Measurements from ENCODE around the gene GRIK2. TPM values are rescaled to one million over a fixed set of nuclear protein-coding genes. Genes with fewer than 3 reads are reported as not detected.

GRIK2 gene
- total and polyA plus RNA-seq, 3 experiments from 2014 or later: not detected

DNA sequence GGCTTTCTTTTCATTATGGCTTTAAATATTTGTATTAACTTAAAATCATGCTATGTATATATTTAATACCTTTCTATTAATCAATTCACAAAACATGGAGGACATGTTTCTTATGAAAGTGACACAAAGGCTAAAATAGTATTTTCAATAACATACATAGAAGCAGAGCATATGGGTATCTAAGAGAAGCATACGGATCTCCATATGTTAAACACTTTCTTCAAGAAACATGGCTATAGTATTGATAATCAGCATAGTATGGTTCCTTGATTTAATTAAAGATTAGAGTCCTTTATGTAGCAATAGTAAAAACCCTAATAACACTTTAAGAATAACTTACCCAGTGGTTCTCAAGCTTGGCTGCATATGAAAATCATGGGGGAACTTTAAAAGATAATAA, 58.5 kb downstream of the GRIK2 start:
- no peaks in the 10 kb centered on the region for H3K4me1 ChIP-seq (ENCODE audit: insufficient read depth, low read length)
- H3K27ac Mint-ChIP-seq: no peak overlapping the region
- no peak for DNase-seq
- H3K9me3 ChIP-seq (ENCODE audit: low read length): no peaks in the 10 kb centered on the region
- H3K9me3 Mint-ChIP-seq: peaks cover 0 to 14% (median 2%) of the 10 kb centered on the region in 5 donors
- ChIA-PET CTCF (no interaction called here), POLR2A (no interaction called here)
- H3K27ac ChIP-seq (ENCODE audit: low read depth, low read length): no peak overlapping the region
- H3K36me3 ChIP-seq (ENCODE audit: insufficient read depth, low read length): no peaks in the 10 kb centered on the region
- H3K36me3 Mint-ChIP-seq: no peaks in the 10 kb centered on the region
- H3K27me3 ChIP-seq (ENCODE audit: insufficient read depth, low read length, poor library complexity, severe bottlenecking): no peaks in the 10 kb centered on the region
- H3K4me1 Mint-ChIP-seq: no peaks in the 10 kb centered on the region
- no peak overlapping the region for H3K4me3 ChIP-seq (ENCODE audit: low read length)
- H3K4me3 Mint-ChIP-seq: no peak overlapping the region
- no peaks in the 10 kb centered on the region for H3K27me3 Mint-ChIP-seq

DNA sequence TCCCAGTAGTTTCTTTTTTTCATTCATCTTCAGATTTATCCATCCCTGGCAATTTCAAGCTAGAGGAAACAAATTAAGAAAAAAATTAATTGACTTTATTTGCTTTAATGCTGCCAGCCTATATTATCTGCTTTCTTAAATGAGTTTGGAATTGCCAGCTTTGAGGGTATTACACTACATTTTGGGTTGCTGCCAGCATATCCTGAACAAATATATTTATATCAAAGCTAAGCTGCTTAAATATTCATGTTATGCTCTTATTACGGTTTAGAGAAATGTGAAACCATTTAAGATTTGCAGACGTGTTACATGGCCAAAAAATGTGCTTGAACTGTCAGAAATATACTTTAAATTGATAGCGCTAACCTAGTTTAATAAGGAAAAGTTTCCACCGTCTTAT, 59.7 kb downstream of the GRIK2 start:
- H3K4me3 Mint-ChIP-seq: no peak overlapping the region
- H3K27ac Mint-ChIP-seq: no peak overlapping the region
- no peaks in the 10 kb centered on the region for H3K4me1 Mint-ChIP-seq
- H3K27me3 Mint-ChIP-seq: no peaks in the 10 kb centered on the region
- Histone ChIP-seq H3K27ac (ENCODE audit: low read depth, low read length) (no peak overlapping the region), H3K4me1 (ENCODE audit: insufficient read depth, low read length) (no peaks in the 10 kb centered on the region), H3K4me3 (ENCODE audit: low read length) (no peak overlapping the region), H3K9me3 (ENCODE audit: low read length) (no peaks in the 10 kb centered on the region), H3K36me3 (ENCODE audit: insufficient read depth, low read length) (no peaks in the 10 kb centered on the region), H3K27me3 (ENCODE audit: insufficient read depth, low read length, poor library complexity, severe bottlenecking) (no peaks in the 10 kb centered on the region)
- ChIA-PET CTCF (no interaction called here), POLR2A (no interaction called here)
- peaks cover 0 to 18% (median 2%) of the 10 kb centered on the region in 5 donors for H3K9me3 Mint-ChIP-seq
- no peak for DNase-seq
- H3K36me3 Mint-ChIP-seq: no peaks in the 10 kb centered on the region

GRCh38 chr6:101454106-101454676, 60.7 kb downstream of the GRIK2 start:
- H3K4me3 ChIP-seq (ENCODE audit: low read length): no peak overlapping the region
- POLR2A ChIA-PET: no interaction called here
- Mint-ChIP-seq H3K27me3 (no peaks in the 10 kb centered on the region), H3K9me3 (peaks cover 0 to 18% (median 2%) of the 10 kb centered on the region in 5 donors), H3K4me1 (no peaks in the 10 kb centered on the region), H3K36me3 (no peaks in the 10 kb centered on the region), H3K27ac (no peak overlapping the region), H3K4me3 (no peak overlapping the region)
- DNase-seq: no peak
- CTCF ChIA-PET: no interaction called here
- H3K27me3 ChIP-seq (ENCODE audit: insufficient read depth, low read length, poor library complexity, severe bottlenecking): no peaks in the 10 kb centered on the region
- H3K4me1 ChIP-seq (ENCODE audit: insufficient read depth, low read length): no peaks in the 10 kb centered on the region
- no peaks in the 10 kb centered on the region for H3K9me3 ChIP-seq (ENCODE audit: low read length)
- no peak overlapping the region for H3K27ac ChIP-seq (ENCODE audit: low read depth, low read length)
- no peaks in the 10 kb centered on the region for H3K36me3 ChIP-seq (ENCODE audit: insufficient read depth, low read length)

GRCh38 chr6:101458336-101458735, 64.8 kb downstream of the GRIK2 start:
- no peaks in the 10 kb centered on the region for H3K36me3 Mint-ChIP-seq
- Histone ChIP-seq H3K9me3 (ENCODE audit: low read length) (no peaks in the 10 kb centered on the region), H3K36me3 (ENCODE audit: insufficient read depth, low read length) (no peaks in the 10 kb centered on the region), H3K27me3 (ENCODE audit: insufficient read depth, low read length, poor library complexity, severe bottlenecking) (no peaks in the 10 kb centered on the region), H3K4me3 (ENCODE audit: low read length) (no peak overlapping the region), H3K4me1 (ENCODE audit: insufficient read depth, low read length) (no peaks in the 10 kb centered on the region), H3K27ac (ENCODE audit: low read depth, low read length) (no peak overlapping the region)
- DNase-seq: no peak
- peaks cover 0 to 14% (median 2%) of the 10 kb centered on the region in 5 donors for H3K9me3 Mint-ChIP-seq
- no peaks in the 10 kb centered on the region for H3K4me1 Mint-ChIP-seq
- H3K27me3 Mint-ChIP-seq: no peaks in the 10 kb centered on the region
- H3K27ac Mint-ChIP-seq: no peak overlapping the region
- ChIA-PET CTCF (no interaction called here), POLR2A (no interaction called here)
- H3K4me3 Mint-ChIP-seq: no peak overlapping the region

DNA sequence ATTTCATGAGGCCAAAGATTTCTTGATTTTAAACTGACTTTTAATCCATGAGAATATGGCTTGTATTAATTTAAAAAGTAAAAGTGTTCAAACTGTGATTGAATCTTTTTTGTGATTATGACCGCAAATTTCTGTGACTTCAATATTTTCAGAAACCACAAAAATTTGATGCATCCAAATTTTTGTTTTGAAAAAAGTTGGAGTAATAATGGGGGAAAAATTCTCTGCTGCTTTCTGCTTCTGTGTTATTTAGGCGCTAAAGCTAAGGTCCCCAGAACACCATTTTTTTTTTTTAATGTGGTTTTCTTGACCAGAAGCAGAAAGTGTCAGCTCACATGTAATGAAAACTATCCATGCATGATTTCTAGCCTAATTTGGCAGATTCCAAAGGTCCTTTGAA, 65.3 kb downstream of the GRIK2 start:
- no peaks in the 10 kb centered on the region for H3K36me3 Mint-ChIP-seq
- Histone ChIP-seq H3K4me1 (ENCODE audit: insufficient read depth, low read length) (no peaks in the 10 kb centered on the region), H3K36me3 (ENCODE audit: insufficient read depth, low read length) (no peaks in the 10 kb centered on the region), H3K4me3 (ENCODE audit: low read length) (no peak overlapping the region), H3K27ac (ENCODE audit: low read depth, low read length) (no peak overlapping the region), H3K9me3 (ENCODE audit: low read length) (no peaks in the 10 kb centered on the region), H3K27me3 (ENCODE audit: insufficient read depth, low read length, poor library complexity, severe bottlenecking) (no peaks in the 10 kb centered on the region)
- CTCF ChIA-PET: no interaction called here
- DNase-seq: no peak
- POLR2A ChIA-PET: no interaction called here
- no peaks in the 10 kb centered on the region for H3K27me3 Mint-ChIP-seq
- H3K4me3 Mint-ChIP-seq: no peak overlapping the region
- H3K4me1 Mint-ChIP-seq: no peaks in the 10 kb centered on the region
- peaks cover 0 to 12% (median 2%) of the 10 kb centered on the region in 5 donors for H3K9me3 Mint-ChIP-seq
- no peak overlapping the region for H3K27ac Mint-ChIP-seq

- Histone ChIP-seq H3K9me3 (ENCODE audit: low read length) (no peaks in the 10 kb centered on the region), H3K4me1 (ENCODE audit: insufficient read depth, low read length) (no peaks in the 10 kb centered on the region), H3K27ac (ENCODE audit: low read depth, low read length) (no peak overlapping the region), H3K4me3 (ENCODE audit: low read length) (no peak overlapping the region), H3K27me3 (ENCODE audit: insufficient read depth, low read length, poor library complexity, severe bottlenecking) (no peaks in the 10 kb centered on the region), H3K36me3 (ENCODE audit: insufficient read depth, low read length) (no peaks in the 10 kb centered on the region)
- no peak for DNase-seq
- peaks cover 0 to 4% (median 2%) of the 10 kb centered on the region in 5 donors for H3K9me3 Mint-ChIP-seq
- H3K4me1 Mint-ChIP-seq: no peaks in the 10 kb centered on the region
- no peaks in the 10 kb centered on the region for H3K27me3 Mint-ChIP-seq
- no peaks in the 10 kb centered on the region for H3K36me3 Mint-ChIP-seq
- H3K27ac Mint-ChIP-seq: no peak overlapping the region
- CTCF ChIA-PET: no interaction called here
- H3K4me3 Mint-ChIP-seq: no peak overlapping the region
- POLR2A ChIA-PET: no interaction called here
Measured at GRCh38 chr6:101462576-101462975, 69.1 kb downstream of the GRIK2 start.

GRCh38 chr6:101465863-101466262, 72.4 kb downstream of the GRIK2 start:
- H3K4me3 Mint-ChIP-seq: no peak overlapping the region
- H3K36me3 Mint-ChIP-seq: no peaks in the 10 kb centered on the region
- H3K9me3 Mint-ChIP-seq: peaks cover 2 to 7% (median 3%) of the 10 kb centered on the region in 5 donors
- DNase-seq: no peak
- H3K27ac Mint-ChIP-seq: no peak overlapping the region
- no peaks in the 10 kb centered on the region for H3K36me3 ChIP-seq (ENCODE audit: insufficient read depth, low read length)
- ChIA-PET POLR2A (no interaction called here), CTCF (no interaction called here)
- H3K27me3 ChIP-seq (ENCODE audit: insufficient read depth, low read length, poor library complexity, severe bottlenecking): no peaks in the 10 kb centered on the region
- H3K27me3 Mint-ChIP-seq: no peaks in the 10 kb centered on the region
- no peak overlapping the region for H3K4me3 ChIP-seq (ENCODE audit: low read length)
- no peaks in the 10 kb centered on the region for H3K4me1 ChIP-seq (ENCODE audit: insufficient read depth, low read length)
- H3K4me1 Mint-ChIP-seq: no peaks in the 10 kb centered on the region
- H3K27ac ChIP-seq (ENCODE audit: low read depth, low read length): no peak overlapping the region
- no peaks in the 10 kb centered on the region for H3K9me3 ChIP-seq (ENCODE audit: low read length)

DNA sequence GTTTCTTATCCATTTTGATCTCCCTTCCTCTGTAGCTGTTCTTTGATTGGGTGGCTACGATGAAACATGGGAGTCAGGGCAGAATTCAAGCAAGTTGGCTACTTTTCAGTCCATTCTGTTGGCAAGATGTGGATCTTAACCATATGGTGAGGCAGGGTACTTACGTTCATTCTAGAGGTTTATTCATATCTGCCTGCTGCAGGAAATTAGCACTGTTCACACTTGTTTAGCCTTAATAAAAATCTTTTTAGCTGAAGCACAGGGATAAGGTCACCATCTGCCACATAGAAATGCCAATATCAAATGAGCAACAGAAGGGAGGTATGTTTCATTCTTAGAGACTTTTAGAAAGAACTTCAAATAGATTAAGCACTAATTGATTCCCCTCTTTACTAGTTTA, 83.9 kb downstream of the GRIK2 start:
- no peaks in the 10 kb centered on the region for H3K36me3 Mint-ChIP-seq
- no peaks in the 10 kb centered on the region for H3K4me1 Mint-ChIP-seq
- no peak overlapping the region for H3K27ac Mint-ChIP-seq
- H3K4me1 ChIP-seq (ENCODE audit: insufficient read depth, low read length): no peaks in the 10 kb centered on the region
- no peaks in the 10 kb centered on the region for H3K36me3 ChIP-seq (ENCODE audit: insufficient read depth, low read length)
- no peak overlapping the region for H3K4me3 Mint-ChIP-seq
- DNase-seq: no peak
- no peaks in the 10 kb centered on the region for H3K9me3 ChIP-seq (ENCODE audit: low read length)
- H3K27ac ChIP-seq (ENCODE audit: low read depth, low read length): no peak overlapping the region
- no peak overlapping the region for H3K4me3 ChIP-seq (ENCODE audit: low read length)
- POLR2A ChIA-PET: no interaction called here
- CTCF ChIA-PET: no interaction called here
- H3K27me3 ChIP-seq (ENCODE audit: insufficient read depth, low read length, poor library complexity, severe bottlenecking): no peaks in the 10 kb centered on the region
- peaks cover 0 to 5% (median 0%) of the 10 kb centered on the region in 5 donors for H3K9me3 Mint-ChIP-seq
- no peaks in the 10 kb centered on the region for H3K27me3 Mint-ChIP-seq

GRCh38 chr6:101478891-101479290, 85.4 kb downstream of the GRIK2 start:
- Mint-ChIP-seq H3K4me3 (no peak overlapping the region), H3K36me3 (no peaks in the 10 kb centered on the region), H3K9me3 (peaks cover 0 to 5% (median 0%) of the 10 kb centered on the region in 5 donors), H3K27ac (no peak overlapping the region), H3K27me3 (no peaks in the 10 kb centered on the region), H3K4me1 (no peaks in the 10 kb centered on the region)
- DNase-seq: no peak
- no peaks in the 10 kb centered on the region for H3K36me3 ChIP-seq (ENCODE audit: insufficient read depth, low read length)
- CTCF ChIA-PET: no interaction called here
- POLR2A ChIA-PET: no interaction called here
- no peaks in the 10 kb centered on the region for H3K27me3 ChIP-seq (ENCODE audit: insufficient read depth, low read length, poor library complexity, severe bottlenecking)
- no peak overlapping the region for H3K4me3 ChIP-seq (ENCODE audit: low read length)
- H3K27ac ChIP-seq (ENCODE audit: low read depth, low read length): no peak overlapping the region
- no peaks in the 10 kb centered on the region for H3K4me1 ChIP-seq (ENCODE audit: insufficient read depth, low read length)
- no peaks in the 10 kb centered on the region for H3K9me3 ChIP-seq (ENCODE audit: low read length)
